Choroid plexus epithelial cell (primary cell): ENCODE data around the gene NFU1.
"Not testable (repeated sequence)": the region's sequence is repeated elsewhere in the genome, so short reads cannot be mapped to it uniquely, and the experiment has no call there.

ENCODE experiments used
- DNase-seq: peaks from one replicate; pipeline ENCODE4 v3.0.0-alpha.2; 2010; ENCODE audit warnings: low read depth
- H3K4me3 ChIP-seq: 2 replicates; pipeline ENCODE4 v1.5.1; 2011; ENCODE audit warnings: low read depth, mild to moderate bottlenecking, control low read depth, low read length, moderate library complexity
- TF ChIP-seq, protein P1 (sequence below): conservative IDR thresholded peaks from 2 replicates; pipeline ENCODE4 v1.5.1; 2011; ENCODE audit warnings: low read depth, mild to moderate bottlenecking, control low read depth, inconsistent platforms, low read length, moderate library complexity

The NFU1 gene

GRCh38 chr2:69375494-69376353 lies 61.5 kb downstream of the NFU1 start:
- peak; percentile 49 for DNase-seq
- TF ChIP-seq, protein P1, sequence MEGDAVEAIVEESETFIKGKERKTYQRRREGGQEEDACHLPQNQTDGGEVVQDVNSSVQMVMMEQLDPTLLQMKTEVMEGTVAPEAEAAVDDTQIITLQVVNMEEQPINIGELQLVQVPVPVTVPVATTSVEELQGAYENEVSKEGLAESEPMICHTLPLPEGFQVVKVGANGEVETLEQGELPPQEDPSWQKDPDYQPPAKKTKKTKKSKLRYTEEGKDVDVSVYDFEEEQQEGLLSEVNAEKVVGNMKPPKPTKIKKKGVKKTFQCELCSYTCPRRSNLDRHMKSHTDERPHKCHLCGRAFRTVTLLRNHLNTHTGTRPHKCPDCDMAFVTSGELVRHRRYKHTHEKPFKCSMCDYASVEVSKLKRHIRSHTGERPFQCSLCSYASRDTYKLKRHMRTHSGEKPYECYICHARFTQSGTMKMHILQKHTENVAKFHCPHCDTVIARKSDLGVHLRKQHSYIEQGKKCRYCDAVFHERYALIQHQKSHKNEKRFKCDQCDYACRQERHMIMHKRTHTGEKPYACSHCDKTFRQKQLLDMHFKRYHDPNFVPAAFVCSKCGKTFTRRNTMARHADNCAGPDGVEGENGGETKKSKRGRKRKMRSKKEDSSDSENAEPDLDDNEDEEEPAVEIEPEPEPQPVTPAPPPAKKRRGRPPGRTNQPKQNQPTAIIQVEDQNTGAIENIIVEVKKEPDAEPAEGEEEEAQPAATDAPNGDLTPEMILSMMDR: peak; percentile 67
- H3K4me3 ChIP-seq: no peak overlapping the region

DNA sequence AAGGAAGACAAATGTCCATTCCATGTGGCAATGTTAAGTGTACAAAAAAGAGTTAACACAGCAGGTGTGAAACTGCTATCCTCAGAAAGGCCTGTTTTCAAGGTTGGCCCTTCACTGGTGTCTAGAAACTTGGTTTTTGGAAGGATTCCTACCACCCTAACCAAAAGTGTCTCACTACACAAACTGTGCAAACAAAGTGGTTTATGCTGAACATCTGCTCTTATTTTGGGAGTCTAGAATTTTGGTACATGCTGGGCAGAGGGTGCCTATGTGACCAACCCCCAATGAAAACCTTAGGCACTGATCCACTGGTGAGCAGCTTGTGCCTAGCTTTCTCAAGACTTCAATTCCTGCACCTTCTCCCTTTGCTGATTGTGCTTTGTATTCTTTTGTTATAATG lies 64.5 kb downstream of the NFU1 start:
- H3K4me3 ChIP-seq: no peak overlapping the region
- TF ChIP-seq, protein P1: no peak
- no peak for DNase-seq

DNA sequence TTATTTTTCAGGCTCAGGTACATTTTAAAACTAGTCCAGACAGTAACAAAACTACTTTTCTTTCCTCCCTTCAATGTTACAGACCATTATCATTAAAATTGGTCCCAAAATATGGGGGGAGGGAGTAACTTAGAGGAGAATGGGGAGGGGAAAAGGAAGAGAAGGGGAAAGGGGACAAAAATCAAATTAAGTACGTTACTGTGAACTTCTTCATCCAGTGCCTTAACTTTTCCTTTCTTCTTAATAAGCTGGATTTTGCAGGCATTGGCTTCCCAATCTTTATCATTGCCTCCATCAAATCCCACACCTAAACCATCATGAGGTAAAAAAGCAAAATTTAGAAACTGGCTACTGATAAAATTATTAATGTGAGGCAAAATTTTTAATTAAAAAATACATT lies 67.4 kb downstream of the NFU1 start:
- H3K4me3 ChIP-seq: no peak overlapping the region
- TF ChIP-seq, protein P1: no peak
- DNase-seq: no peak

DNA sequence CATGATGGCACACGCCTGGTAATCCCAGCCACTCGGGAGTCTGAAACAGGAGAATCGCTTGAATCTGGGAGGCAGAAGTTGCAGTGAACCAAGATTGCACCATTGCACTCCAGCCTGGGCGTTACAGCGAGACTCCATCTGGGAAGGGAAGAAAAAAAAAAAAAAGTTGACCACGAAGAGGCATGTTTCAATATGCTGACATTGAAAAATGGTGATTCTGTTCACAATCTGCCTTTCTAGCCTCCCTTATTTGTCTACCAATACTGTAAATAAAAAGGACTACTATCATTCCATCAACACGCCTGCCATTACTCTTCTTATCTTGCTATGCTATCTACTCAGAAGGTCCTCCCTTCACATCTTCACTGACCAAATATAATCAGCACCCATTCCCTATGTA lies 68.6 kb downstream of the NFU1 start:
- TF ChIP-seq, protein P1: no peak
- no peak for DNase-seq
- H3K4me3 ChIP-seq: no peak overlapping the region

GRCh38 chr2:69359371-69359770 lies 77.9 kb downstream of the NFU1 start:
- no peak overlapping the region for H3K4me3 ChIP-seq
- DNase-seq: no peak

GRCh38 chr2:69358914-69359313 lies 78.3 kb downstream of the NFU1 start:
- no peak for DNase-seq
- TF ChIP-seq, protein P1: no peak

More at GRCh38 chr2:69359371-69359770, 77.9 kb downstream of the NFU1 start:
- TF ChIP-seq, protein P1: no peak

DNA sequence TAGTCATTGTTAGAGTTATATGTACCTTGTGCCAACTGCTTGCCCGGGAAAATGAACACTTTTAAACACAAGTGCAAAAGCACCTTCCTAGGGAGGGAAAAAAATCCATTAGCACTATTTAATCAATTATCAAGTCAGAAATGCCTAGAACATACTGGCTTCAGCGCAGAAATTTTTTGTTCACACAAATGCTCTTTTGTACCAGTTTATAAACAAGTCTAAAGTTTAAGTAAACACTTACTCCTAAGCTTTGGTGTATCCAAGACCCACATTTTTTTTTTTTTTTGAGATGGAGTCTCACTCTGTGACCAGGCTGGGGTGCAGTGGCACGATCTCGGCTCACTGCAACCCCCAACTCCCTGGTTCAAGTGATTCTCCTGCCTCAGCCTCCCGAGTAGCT lies 80.8 kb downstream of the NFU1 start:
- no peak for DNase-seq
- TF ChIP-seq, protein P1: no peak
- no peak overlapping the region for H3K4me3 ChIP-seq

More at GRCh38 chr2:69358914-69359313, 78.3 kb downstream of the NFU1 start:
- no peak overlapping the region for H3K4me3 ChIP-seq

- DNase-seq, H3K4me3 ChIP-seq: not testable (repeated sequence)
Measured at GRCh38 chr2:69354976-69355375, 82.3 kb downstream of the NFU1 start.
